ENCODE measurements around the gene DNAH11. TPM values are rescaled to one million over a fixed set of nuclear protein-coding genes. Genes with fewer than 3 reads are reported as not detected.

Gene DNAH11
- total RNA-seq, 1 experiment from 2014 or later: 1.9 TPM

DNA sequence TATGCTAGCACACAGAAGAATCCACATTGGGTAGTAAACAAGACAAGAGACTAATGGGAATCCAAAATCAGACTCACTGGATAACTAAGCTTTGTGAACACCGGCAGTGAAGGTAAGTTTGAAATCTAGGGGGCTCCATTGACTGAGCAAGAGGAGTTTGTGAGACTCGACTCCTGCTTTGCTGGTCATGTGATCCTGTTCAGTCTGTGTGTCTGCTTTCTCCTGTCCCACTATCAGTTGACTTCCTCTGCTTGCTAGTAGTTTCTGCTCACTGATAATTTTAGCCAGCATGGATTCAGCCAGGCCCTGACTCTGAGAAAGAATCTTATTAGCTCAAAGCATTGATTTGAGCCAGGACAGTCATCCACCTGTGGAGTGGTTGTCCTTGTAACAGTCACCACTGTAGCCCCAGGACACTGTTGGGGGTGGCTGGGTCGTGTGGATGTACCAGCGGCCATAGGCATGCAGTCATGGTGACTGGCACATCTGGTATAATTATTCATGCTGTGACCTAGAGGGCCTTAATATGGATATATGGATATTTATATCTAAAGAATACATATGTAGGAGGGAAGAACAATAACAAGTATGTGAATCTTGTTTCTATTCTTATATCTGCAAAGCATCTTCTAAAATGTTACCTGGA lies 44.4 kb downstream of the DNAH11 start:
- no peak for DNase-seq
- TF ChIP-seq, protein P1, sequence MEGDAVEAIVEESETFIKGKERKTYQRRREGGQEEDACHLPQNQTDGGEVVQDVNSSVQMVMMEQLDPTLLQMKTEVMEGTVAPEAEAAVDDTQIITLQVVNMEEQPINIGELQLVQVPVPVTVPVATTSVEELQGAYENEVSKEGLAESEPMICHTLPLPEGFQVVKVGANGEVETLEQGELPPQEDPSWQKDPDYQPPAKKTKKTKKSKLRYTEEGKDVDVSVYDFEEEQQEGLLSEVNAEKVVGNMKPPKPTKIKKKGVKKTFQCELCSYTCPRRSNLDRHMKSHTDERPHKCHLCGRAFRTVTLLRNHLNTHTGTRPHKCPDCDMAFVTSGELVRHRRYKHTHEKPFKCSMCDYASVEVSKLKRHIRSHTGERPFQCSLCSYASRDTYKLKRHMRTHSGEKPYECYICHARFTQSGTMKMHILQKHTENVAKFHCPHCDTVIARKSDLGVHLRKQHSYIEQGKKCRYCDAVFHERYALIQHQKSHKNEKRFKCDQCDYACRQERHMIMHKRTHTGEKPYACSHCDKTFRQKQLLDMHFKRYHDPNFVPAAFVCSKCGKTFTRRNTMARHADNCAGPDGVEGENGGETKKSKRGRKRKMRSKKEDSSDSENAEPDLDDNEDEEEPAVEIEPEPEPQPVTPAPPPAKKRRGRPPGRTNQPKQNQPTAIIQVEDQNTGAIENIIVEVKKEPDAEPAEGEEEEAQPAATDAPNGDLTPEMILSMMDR (IDR thresholded peaks at IDR 0.05; ENCODE audit: unreplicated experiment): no peak
- no peaks in the 10 kb centered on the region for H3K27me3 Mint-ChIP-seq (ENCODE audit: unreplicated experiment)
- CTCF ChIA-PET: interaction anchor here (0.7 to 1.4 kb wide), 3 partner anchors 21 to 758 kb away, joined by 3 read pairs; partner anchors contain the start of gene SP4
- BruUV-seq (replicated peaks): no TSS peak
- no peak overlapping the region for H3K27ac Mint-ChIP-seq (ENCODE audit: unreplicated experiment)
- no peak overlapping the region for H3K4me3 Mint-ChIP-seq (ENCODE audit: low read depth, unreplicated experiment)
- peaks cover 4% of the 10 kb centered on the region for H3K9me3 Mint-ChIP-seq (ENCODE audit: low read depth, unreplicated experiment)
- no peaks in the 10 kb centered on the region for H3K4me1 Mint-ChIP-seq (ENCODE audit: low read depth, unreplicated experiment)
- intact Hi-C loops (cut with micrococcal nuclease; ENCODE audit: unreplicated experiment): loop anchor here (10.0 kb wide), 1 partner anchor 58 kb away; no protein-coding TSS in a partner anchor
- no peaks in the 10 kb centered on the region for H3K36me3 Mint-ChIP-seq (ENCODE audit: insufficient read depth, unreplicated experiment)

DNA sequence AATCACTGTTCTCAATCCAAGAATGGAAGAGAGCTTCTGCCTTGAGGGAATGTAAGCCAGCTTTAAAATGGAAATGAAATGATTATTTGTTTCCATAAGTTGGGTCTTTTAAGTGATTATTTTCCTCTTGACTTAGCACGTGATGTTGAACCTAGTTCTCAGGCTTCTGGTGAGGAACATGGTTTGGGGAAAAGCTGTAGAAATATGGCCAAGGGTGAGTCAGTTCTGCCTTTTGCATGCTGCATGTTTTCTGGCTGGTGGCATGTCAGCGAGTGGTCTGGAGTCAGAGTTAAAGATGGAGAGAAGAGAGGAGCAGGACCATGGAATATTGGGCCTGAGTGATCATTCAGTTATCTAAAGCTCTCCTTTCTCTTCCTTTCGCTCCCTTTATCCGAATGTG lies 54.0 kb downstream of the DNAH11 start:
- CTCF ChIA-PET: no interaction called here
- TF ChIP-seq, protein P1 (IDR thresholded peaks at IDR 0.05; ENCODE audit: unreplicated experiment): no peak

DNA sequence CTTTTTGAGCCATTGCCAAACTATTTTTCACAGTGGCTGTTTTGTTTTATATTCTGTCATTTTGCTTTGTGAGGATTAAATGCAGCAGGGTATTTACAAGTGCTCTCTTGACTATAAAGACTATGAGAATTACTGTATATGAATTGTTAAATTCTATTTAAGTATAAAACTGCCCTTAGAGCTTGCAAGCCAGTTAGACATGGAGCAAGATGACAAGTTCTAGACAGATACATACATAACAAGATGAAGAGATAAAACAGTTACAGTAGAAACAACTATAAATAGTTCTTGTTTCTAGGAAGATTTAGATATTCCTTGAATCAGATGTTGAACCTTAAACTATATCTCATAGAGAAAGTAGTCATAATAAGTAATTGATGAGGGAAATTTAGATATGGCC lies 60.6 kb downstream of the DNAH11 start:
- BruUV-seq (replicated peaks): no TSS peak
- no peak overlapping the region for H3K4me3 Mint-ChIP-seq (ENCODE audit: low read depth, unreplicated experiment)

More for the DNA sequence above, 54.0 kb downstream of the DNAH11 start:
- no peaks in the 10 kb centered on the region for H3K27me3 Mint-ChIP-seq (ENCODE audit: unreplicated experiment)
- no peak overlapping the region for H3K27ac Mint-ChIP-seq (ENCODE audit: unreplicated experiment)
- no peaks in the 10 kb centered on the region for H3K36me3 Mint-ChIP-seq (ENCODE audit: insufficient read depth, unreplicated experiment)
- peaks cover 4% of the 10 kb centered on the region for H3K9me3 Mint-ChIP-seq (ENCODE audit: low read depth, unreplicated experiment)
- intact Hi-C loops (cut with micrococcal nuclease; ENCODE audit: unreplicated experiment): no loop called here
- H3K4me3 Mint-ChIP-seq (ENCODE audit: low read depth, unreplicated experiment): no peak overlapping the region
- DNase-seq: no peak
- no TSS peak for BruUV-seq (replicated peaks)
- H3K4me1 Mint-ChIP-seq (ENCODE audit: low read depth, unreplicated experiment): no peaks in the 10 kb centered on the region

DNA sequence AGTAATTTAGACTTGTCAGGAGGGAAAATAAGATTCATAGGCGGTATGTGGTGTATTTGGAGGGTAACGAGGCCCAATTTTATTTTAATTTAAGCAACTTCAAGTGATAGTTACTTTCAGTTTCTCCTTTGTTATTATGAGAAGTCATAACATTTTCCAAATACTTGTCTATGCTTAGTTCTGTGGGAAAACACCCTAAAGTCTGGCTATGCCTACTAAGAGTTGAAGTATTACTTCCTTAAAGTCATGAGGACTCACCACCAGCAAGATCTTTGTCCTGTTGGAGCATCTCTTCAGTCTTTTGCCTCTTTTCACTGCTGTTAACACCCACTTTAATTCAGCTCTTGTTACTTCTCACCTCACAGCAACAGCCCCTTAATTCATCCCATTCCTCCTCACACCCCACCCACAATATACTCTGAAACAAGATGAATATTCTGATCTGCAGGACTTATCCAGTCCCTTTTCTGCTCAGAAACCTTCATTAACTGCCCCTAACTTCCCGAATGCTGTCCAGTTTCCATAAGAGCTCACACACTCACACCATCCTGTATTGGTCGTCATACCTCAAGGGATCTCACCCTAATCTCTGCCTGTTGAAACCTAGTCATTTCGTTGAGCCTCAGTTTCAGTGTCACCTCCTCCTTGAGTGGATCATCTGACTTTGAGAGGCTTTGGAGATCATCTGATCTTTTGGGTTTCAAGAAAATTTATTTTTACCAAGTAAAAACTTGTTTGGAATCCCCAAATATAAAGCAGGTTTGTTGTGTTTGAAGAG lies 61.3 kb downstream of the DNAH11 start:
- DNase-seq: no peak
- Mint-ChIP-seq H3K36me3 (ENCODE audit: insufficient read depth, unreplicated experiment) (no peaks in the 10 kb centered on the region), H3K4me3 (ENCODE audit: low read depth, unreplicated experiment) (no peak overlapping the region), H3K27me3 (ENCODE audit: unreplicated experiment) (no peaks in the 10 kb centered on the region), H3K4me1 (ENCODE audit: low read depth, unreplicated experiment) (peaks cover 11% of the 10 kb centered on the region), H3K9me3 (ENCODE audit: low read depth, unreplicated experiment) (peaks cover 2% of the 10 kb centered on the region), H3K27ac (ENCODE audit: unreplicated experiment) (no peak overlapping the region)
- CTCF ChIA-PET: interaction anchor here (1.0 kb wide), 1 partner anchor 13 kb away, joined by 3 read pairs; no protein-coding TSS in a partner anchor
- intact Hi-C loops (cut with micrococcal nuclease; ENCODE audit: unreplicated experiment): no loop called here
- TF ChIP-seq, protein P1 (IDR thresholded peaks at IDR 0.05; ENCODE audit: unreplicated experiment): no peak
- BruUV-seq (replicated peaks): no TSS peak

More for the DNA sequence above, 60.6 kb downstream of the DNAH11 start:
- TF ChIP-seq, protein P1 (IDR thresholded peaks at IDR 0.05; ENCODE audit: unreplicated experiment): no peak
- CTCF ChIA-PET: no interaction called here
- intact Hi-C loops (cut with micrococcal nuclease; ENCODE audit: unreplicated experiment): no loop called here
- Mint-ChIP-seq H3K9me3 (ENCODE audit: low read depth, unreplicated experiment) (peaks cover 2% of the 10 kb centered on the region), H3K4me1 (ENCODE audit: low read depth, unreplicated experiment) (peaks cover 11% of the 10 kb centered on the region), H3K27ac (ENCODE audit: unreplicated experiment) (no peak overlapping the region), H3K36me3 (ENCODE audit: insufficient read depth, unreplicated experiment) (no peaks in the 10 kb centered on the region), H3K27me3 (ENCODE audit: unreplicated experiment) (no peaks in the 10 kb centered on the region)
- DNase-seq: no peak

Data from Calu3 (cell line).